IMR-90 (cell line): ENCODE results near the gene UCK2. TPM values are rescaled to one million over a fixed set of nuclear protein-coding genes. Genes with fewer than 3 reads are reported as not detected.

ENCODE experiments used
- ATAC-seq: fragments of 200-7000 bp; cut with Tn5 transposase; 2 replicates; pipeline ENCODE4 v1.9.1; 2020; ENCODE audit warnings: low read depth, mild to moderate bottlenecking, moderate library complexity
- BruUV-seq: library from RNA; stranded (reverse); fragments of 400-500 nt; replicated peaks from 2 replicates; lab custom pipeline; 2021; lab: Mats Ljungman, UMichigan
- CTCF ChIA-PET: fragments of 300-600 bp; formaldehyde crosslinking; extraction: SDS; loops from one replicate; lab custom pipeline; 2021; ENCODE audit warnings: antibody characterized with exemption; lab: Yijun Ruan, JAX
- POLR2A ChIA-PET: fragments of 300-600 bp; sonication (Branson Sonifier 250); formaldehyde crosslinking; loops from one replicate; lab custom pipeline; 2022; ENCODE audit warnings: antibody characterized with exemption; ENCODE audit not compliant: unreplicated experiment; lab: Charles Lee
- DNase-seq: peaks from one replicate; pipeline ENCODE4 v3.0.0; 2013
- H2AFZ ChIP-seq: replicated peaks from 2 replicates; pipeline ENCODE3; 2013; ENCODE audit warnings: low read length, mild to moderate bottlenecking; ENCODE audit not compliant: poor library complexity
- H2AK5ac ChIP-seq: 2 replicates; pipeline ENCODE4 v1.6.1; 2013; ENCODE audit warnings: low read depth, low read length, inconsistent platforms
- H2AK9ac ChIP-seq: replicated peaks from 2 replicates; pipeline ENCODE3; 2013; ENCODE audit warnings: mild to moderate bottlenecking, low read depth, low read length, moderate library complexity; ENCODE audit not compliant: poor library complexity
- H2BK120ac ChIP-seq: 2 replicates; pipeline ENCODE4 v1.6.1; 2013; ENCODE audit warnings: low read depth, low read length, inconsistent platforms
- H2BK15ac ChIP-seq: 3 replicates; pipeline ENCODE4 v1.6.1; 2013; ENCODE audit warnings: low read depth, low read length, inconsistent platforms
- H2BK20ac ChIP-seq: 2 replicates; pipeline ENCODE4 v1.6.1; 2013; ENCODE audit warnings: low read depth, mild to moderate bottlenecking, inconsistent platforms, low read length, moderate library complexity
- H2BK5ac ChIP-seq: 2 replicates; pipeline ENCODE4 v1.6.1; 2013; ENCODE audit warnings: mild to moderate bottlenecking, low read depth, low read length, inconsistent platforms; ENCODE audit not compliant: poor library complexity, severe bottlenecking
- H3K14ac ChIP-seq: replicated peaks from 2 replicates; pipeline ENCODE4 v1.6.1; 2013; ENCODE audit warnings: low read depth, low read length, inconsistent platforms
- H3K18ac ChIP-seq: 2 replicates; pipeline ENCODE4 v1.6.1; 2013; ENCODE audit warnings: low read depth, low read length, control low read depth
- H3K23ac ChIP-seq: 2 replicates; pipeline ENCODE4 v1.6.1; 2013; ENCODE audit warnings: low read depth, low read length, inconsistent platforms
- H3K27ac ChIP-seq: 2 replicates; pipeline ENCODE4 v1.5.1; 2013; ENCODE audit warnings: mild to moderate bottlenecking, control low read depth, low read length; ENCODE audit not compliant: insufficient read depth
- H3K27me3 ChIP-seq: 2 replicates; pipeline ENCODE4 v1.6.1; 2013; ENCODE audit warnings: low read length; ENCODE audit not compliant: control insufficient read depth, insufficient read depth
- H3K36me3 ChIP-seq: 2 replicates; pipeline ENCODE4 v1.6.1; 2013; ENCODE audit warnings: low read length, mixed read lengths; ENCODE audit not compliant: control insufficient read depth, insufficient read depth
- H3K4ac ChIP-seq: 2 replicates; pipeline ENCODE4 v1.6.1; 2013; ENCODE audit warnings: low read depth, low read length, inconsistent platforms
- H3K4me1 ChIP-seq: 2 replicates; pipeline ENCODE4 v1.6.1; 2013; ENCODE audit warnings: low read length, mixed read lengths; ENCODE audit not compliant: control insufficient read depth, insufficient read depth
- H3K4me2 ChIP-seq: 2 replicates; pipeline ENCODE4 v1.6.1; 2013; ENCODE audit warnings: low read depth, mild to moderate bottlenecking, control low read depth, low read length, moderate library complexity
- H3K4me3 ChIP-seq: 2 replicates; pipeline ENCODE4 v1.5.1; 2013; ENCODE audit warnings: low read depth, mild to moderate bottlenecking, control low read depth, low read length, moderate library complexity; ENCODE audit not compliant: insufficient read depth
- H3K56ac ChIP-seq: 2 replicates; pipeline ENCODE4 v1.6.1; 2013; ENCODE audit warnings: low read length, inconsistent platforms; ENCODE audit not compliant: insufficient read depth; ENCODE audit errors: extremely low read depth
- H3K79me1 ChIP-seq, 2 experiments: 2 replicates each; pipeline ENCODE4 v1.6.1; 2013; ENCODE audit warnings: low read length in 2 of 2, inconsistent platforms in 1 of 2, low read depth in 1 of 2
- H3K9ac ChIP-seq: 2 replicates; pipeline ENCODE4 v1.6.1; 2013; ENCODE audit warnings: low read depth, low read length, control low read depth
- H3K9me1 ChIP-seq: 2 replicates; pipeline ENCODE4 v1.6.1; 2013; ENCODE audit warnings: low read length, inconsistent platforms; ENCODE audit not compliant: insufficient read depth
- H3K9me3 ChIP-seq: 2 replicates; pipeline ENCODE4 v1.6.1; 2013; ENCODE audit warnings: low read length; ENCODE audit not compliant: control insufficient read depth, insufficient read depth
- H4K20me1 ChIP-seq: 2 replicates; pipeline ENCODE4 v1.6.1; 2013; ENCODE audit warnings: low read length, inconsistent platforms; ENCODE audit not compliant: insufficient read depth
- H4K5ac ChIP-seq: 2 replicates; pipeline ENCODE4 v1.6.1; 2013; ENCODE audit warnings: mild to moderate bottlenecking, low read depth, low read length, control low read depth
- H4K8ac ChIP-seq, 2 experiments: 2 replicates each; pipeline ENCODE4 v1.6.1; 2013; ENCODE audit warnings: low read depth in 2 of 2, low read length in 2 of 2, control low read depth in 1 of 2, inconsistent platforms in 1 of 2
- H4K91ac ChIP-seq: 2 replicates; pipeline ENCODE4 v1.6.1; 2013; ENCODE audit warnings: low read depth, low read length, inconsistent platforms; ENCODE audit not compliant: insufficient read depth
- BHLHE40 ChIP-seq: fragments of 150-350 bp; IDR thresholded peaks from 2 replicates; pipeline ENCODE4 v1.6.1; 2016; ENCODE audit warnings: mild to moderate bottlenecking, low read depth, low read length
- CEBPB ChIP-seq: IDR thresholded peaks from 2 replicates; pipeline ENCODE4 v1.6.1; 2012; ENCODE audit warnings: low read depth, low read length, improper control_type of control experiment
- CHD1 ChIP-seq: IDR thresholded peaks from 2 replicates; pipeline ENCODE4 v1.6.1; 2012; ENCODE audit warnings: low read depth, low read length, improper control_type of control experiment
- FOS ChIP-seq: fragments of 150-350 bp; IDR thresholded peaks from 2 replicates; pipeline ENCODE4 v1.6.1; 2016; ENCODE audit warnings: low read depth, low read length
- MAFK ChIP-seq: IDR thresholded peaks from 2 replicates; pipeline ENCODE4 v1.6.1; 2012; ENCODE audit warnings: low read depth, low read length, improper control_type of control experiment
- MAZ ChIP-seq: IDR thresholded peaks from 2 replicates; pipeline ENCODE4 v1.6.1; 2012; ENCODE audit warnings: low read depth, mild to moderate bottlenecking, low read length, improper control_type of control experiment, moderate library complexity, borderline replicate concordance
- MXI1 ChIP-seq: IDR thresholded peaks from 2 replicates; pipeline ENCODE4 v1.6.1; 2012; ENCODE audit warnings: low read depth, mild to moderate bottlenecking, low read length, moderate library complexity, borderline replicate concordance
- NFE2L2 ChIP-seq: fragments of 150-350 bp; IDR thresholded peaks from 2 replicates; pipeline ENCODE4 v1.6.1; 2016; ENCODE audit warnings: low read depth, mild to moderate bottlenecking, low read length
- RAD21 ChIP-seq: IDR thresholded peaks from 2 replicates; pipeline ENCODE4 v1.6.1; 2012; ENCODE audit warnings: low read length, improper control_type of control experiment
- RFX5 ChIP-seq: IDR thresholded peaks from 2 replicates; pipeline ENCODE4 v1.8.0; 2012; ENCODE audit warnings: low read depth, mild to moderate bottlenecking, low read length, moderate library complexity
- SMC3 ChIP-seq: fragments of 150-350 bp; IDR thresholded peaks from 2 replicates; pipeline ENCODE4 v1.6.1; 2016; ENCODE audit warnings: low read depth, mild to moderate bottlenecking, antibody characterized with exemption, low read length, moderate library complexity
- WGBS, 2 experiments: methylation state at CpG; one replicate each; pipeline versions ENCODE4 v1.1.5 to v1.1.7; 2013; ENCODE audit warnings: missing lambda C conversion rate in 2 of 2; ENCODE audit not compliant: insufficient read length in 1 of 2; ENCODE audit errors: extremely low coverage in 2 of 2; 5-methylcytosine and 5-hydroxymethylcytosine counted together
- dilution Hi-C: fragments of 300-500 bp; cut with HindIII; formaldehyde crosslinking; loops from one replicate; pipeline ENCODE4 v1.14.3; 2018; ENCODE audit warnings: low sequenced_read_pairs; ENCODE audit not compliant: unreplicated experiment
- in situ Hi-C: fragments of 300-500 bp; cut with MboI; formaldehyde crosslinking; loops from 3 replicates; pipeline ENCODE4 v1.14.3; 2019; ENCODE audit warnings: low sequenced_read_pairs, inconsistent platforms, mixed read lengths
- intact Hi-C: fragments of 100-400 bp; cut with micrococcal nuclease; formaldehyde crosslinking; loops from 2 replicates; pipeline ENCODE4 v1.10.0; 2022
- polyA plus RNA-seq, 3 experiments: library from polyadenylated mRNA; depleted of rRNA; stranded (reverse); fragments of >200 nt; gene quantifications; 2 replicates each; pipeline ENCODE4 v1.2.3, GENCODE V29; 2012; ENCODE audit warnings: low replicate concordance in 1 of 3
- total RNA-seq: library from RNA; depleted of rRNA; stranded (reverse); fragments of >200 nt; gene quantifications from 2 replicates; pipeline ENCODE4 v1.2.3, GENCODE V29; 2012
- TF ChIP-seq, protein P1 (sequence below): conservative IDR thresholded peaks from 2 replicates; pipeline ENCODE4 v1.5.1; 2012; ENCODE audit warnings: mild to moderate bottlenecking, low read depth, low read length, improper control_type of control experiment
- TF ChIP-seq, protein P2 (sequence below): fragments of 150-350 bp; IDR thresholded peaks from 2 replicates; pipeline ENCODE4 v1.6.1; 2017; ENCODE audit warnings: mild to moderate bottlenecking, antibody characterized with exemption, low read length, low read depth
- TF ChIP-seq, protein P3 (sequence below): fragments of 150-350 bp; IDR thresholded peaks from 2 replicates; pipeline ENCODE4 v1.6.1; 2016; ENCODE audit warnings: low read depth, mild to moderate bottlenecking, low read length, moderate library complexity, borderline replicate concordance

Gene UCK2
- total and polyA plus RNA-seq, 2 of the 4 experiments (the other 2 are of a cell fraction): 83.0 to 87.8 TPM

DNA sequence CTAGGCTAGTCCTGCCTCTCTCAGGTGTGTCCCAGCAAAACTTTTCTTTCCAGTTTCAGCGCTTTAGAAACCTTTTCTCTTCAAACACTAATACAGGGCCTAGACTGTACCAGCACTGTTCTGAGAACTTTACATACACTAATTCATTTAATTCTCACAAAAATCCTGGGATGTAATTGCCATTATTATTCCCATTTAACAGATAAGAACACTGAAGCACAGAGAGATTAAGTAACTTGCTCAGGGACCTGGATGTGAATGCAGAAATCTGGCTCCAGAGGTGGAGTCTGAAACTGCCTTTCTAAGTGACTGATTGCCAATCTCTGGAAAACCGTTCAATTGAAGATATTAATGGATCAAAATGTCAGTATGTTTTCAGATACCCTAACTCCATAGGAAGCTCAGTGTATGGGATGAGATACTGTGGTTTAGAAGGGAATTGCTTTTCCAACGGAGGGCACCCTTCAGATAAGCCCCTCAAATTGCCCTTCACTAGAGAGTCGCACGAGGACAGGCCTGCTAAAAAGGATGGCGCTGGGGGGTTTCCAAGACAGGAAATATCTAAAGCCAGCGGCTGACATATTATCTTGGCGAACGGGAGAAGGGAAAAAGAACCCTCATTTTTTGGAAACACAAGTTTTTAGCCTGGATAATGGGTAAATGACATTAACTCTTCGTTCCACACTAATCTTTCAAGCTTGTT, 698 bp upstream of the UCK2 start:
- Histone ChIP-seq H2BK20ac (no peak overlapping the region), H4K20me1 (peaks cover 18% of the 10 kb centered on the region), H2BK15ac (no peak overlapping the region), H4K91ac (no peak overlapping the region), H3K27me3 (no peaks in the 10 kb centered on the region), H2AK9ac (no peak overlapping the region), H4K8ac (peak overlapping the region; percentile 59 to 75; a peak in 3 of 4 replicates), H3K27ac (no peak overlapping the region), H3K79me1 (peaks cover 3 to 15% of the 10 kb centered on the region in 2 experiments; a peak in 3 of 4 replicates), H2BK120ac (no peak overlapping the region), H3K4ac (peak overlapping the region; percentile 39; the same call in 1 of the 2 replicates), H3K36me3 (no peaks in the 10 kb centered on the region), H3K14ac (no peak overlapping the region), H3K56ac (peak overlapping the region; percentile 35; the same call in 1 of the 2 replicates), H3K4me3 (peak overlapping the region; percentile 93), H3K9ac (peak overlapping the region; percentile 37; the same call in 1 of the 2 replicates), H3K4me2 (peak overlapping the region; percentile 61), H3K23ac (peak overlapping the region; percentile 67; the same call in 1 of the 2 replicates), H3K9me1 (no peaks in the 10 kb centered on the region), H2AK5ac (peak overlapping the region; percentile 25; the same call in 1 of the 2 replicates), H3K18ac (no peak overlapping the region), H3K4me1 (no peaks in the 10 kb centered on the region), H4K5ac (no peak overlapping the region; the same call in 1 of the 2 replicates), H2AFZ (peak overlapping the region; percentile 87), H2BK5ac (no peak overlapping the region), H3K9me3 (no peaks in the 10 kb centered on the region)
- intact Hi-C loops (loop anchor here (5.0 to 10.0 kb wide), 3 partner anchors 109 to 224 kb away; partner anchors contain the start of gene MGST3), dilution Hi-C loops (no loop called here), in situ Hi-C loops (no loop called here)
- no TSS peak for BruUV-seq
- ChIA-PET CTCF (interaction anchor here (0.9 kb wide), 1 partner anchor 47 kb away, joined by 3 read pairs; no protein-coding TSS in a partner anchor), POLR2A (no interaction called here)
- 100% methylated on average over 1 of the region's 10 CpGs; no CpG with 5 or more reads in 1 of the 2 experiments for WGBS, 2 experiments
- TF ChIP-seq MAFK (no peak), SMC3 (no peak), MAZ (no peak), NFE2L2 (no peak), CEBPB (no peak), RAD21 (no peak), BHLHE40 (no peak), MXI1 (no peak), FOS (no peak), RFX5 (no peak), CHD1 (no peak)
- TF ChIP-seq, protein P1, sequence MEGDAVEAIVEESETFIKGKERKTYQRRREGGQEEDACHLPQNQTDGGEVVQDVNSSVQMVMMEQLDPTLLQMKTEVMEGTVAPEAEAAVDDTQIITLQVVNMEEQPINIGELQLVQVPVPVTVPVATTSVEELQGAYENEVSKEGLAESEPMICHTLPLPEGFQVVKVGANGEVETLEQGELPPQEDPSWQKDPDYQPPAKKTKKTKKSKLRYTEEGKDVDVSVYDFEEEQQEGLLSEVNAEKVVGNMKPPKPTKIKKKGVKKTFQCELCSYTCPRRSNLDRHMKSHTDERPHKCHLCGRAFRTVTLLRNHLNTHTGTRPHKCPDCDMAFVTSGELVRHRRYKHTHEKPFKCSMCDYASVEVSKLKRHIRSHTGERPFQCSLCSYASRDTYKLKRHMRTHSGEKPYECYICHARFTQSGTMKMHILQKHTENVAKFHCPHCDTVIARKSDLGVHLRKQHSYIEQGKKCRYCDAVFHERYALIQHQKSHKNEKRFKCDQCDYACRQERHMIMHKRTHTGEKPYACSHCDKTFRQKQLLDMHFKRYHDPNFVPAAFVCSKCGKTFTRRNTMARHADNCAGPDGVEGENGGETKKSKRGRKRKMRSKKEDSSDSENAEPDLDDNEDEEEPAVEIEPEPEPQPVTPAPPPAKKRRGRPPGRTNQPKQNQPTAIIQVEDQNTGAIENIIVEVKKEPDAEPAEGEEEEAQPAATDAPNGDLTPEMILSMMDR: no peak
- TF ChIP-seq, protein P2, sequence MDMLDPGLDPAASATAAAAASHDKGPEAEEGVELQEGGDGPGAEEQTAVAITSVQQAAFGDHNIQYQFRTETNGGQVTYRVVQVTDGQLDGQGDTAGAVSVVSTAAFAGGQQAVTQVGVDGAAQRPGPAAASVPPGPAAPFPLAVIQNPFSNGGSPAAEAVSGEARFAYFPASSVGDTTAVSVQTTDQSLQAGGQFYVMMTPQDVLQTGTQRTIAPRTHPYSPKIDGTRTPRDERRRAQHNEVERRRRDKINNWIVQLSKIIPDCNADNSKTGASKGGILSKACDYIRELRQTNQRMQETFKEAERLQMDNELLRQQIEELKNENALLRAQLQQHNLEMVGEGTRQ: no peak
- TF ChIP-seq, protein P3, sequence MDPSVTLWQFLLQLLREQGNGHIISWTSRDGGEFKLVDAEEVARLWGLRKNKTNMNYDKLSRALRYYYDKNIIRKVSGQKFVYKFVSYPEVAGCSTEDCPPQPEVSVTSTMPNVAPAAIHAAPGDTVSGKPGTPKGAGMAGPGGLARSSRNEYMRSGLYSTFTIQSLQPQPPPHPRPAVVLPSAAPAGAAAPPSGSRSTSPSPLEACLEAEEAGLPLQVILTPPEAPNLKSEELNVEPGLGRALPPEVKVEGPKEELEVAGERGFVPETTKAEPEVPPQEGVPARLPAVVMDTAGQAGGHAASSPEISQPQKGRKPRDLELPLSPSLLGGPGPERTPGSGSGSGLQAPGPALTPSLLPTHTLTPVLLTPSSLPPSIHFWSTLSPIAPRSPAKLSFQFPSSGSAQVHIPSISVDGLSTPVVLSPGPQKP: no peak
- ATAC-seq: no peak
- DNase-seq: no peak
